HL-60 (cell line): ENCODE measurements around the gene ARL6IP5.

Experiments used
- DNase-seq, 2 experiments: peaks; one replicate each; pipeline ENCODE4 v3.0.0-alpha.2; 2010 to 2020; ENCODE audit warnings: low read depth in 1 of 2, low spot score in 1 of 2
- H3K27ac ChIP-seq: fragments of 250-450 bp; sonication (Bioruptor Pico); replicated peaks from 2 replicates; pipeline ENCODE4 v1.5.1; 2020; ENCODE audit warnings: mild to moderate bottlenecking, moderate library complexity
- H3K27me3 ChIP-seq: fragments of 250-450 bp; sonication (Bioruptor Pico); 2 replicates; pipeline ENCODE4 v1.5.1; 2021; ENCODE audit warnings: mild to moderate bottlenecking, moderate library complexity; ENCODE audit not compliant: insufficient read depth, poor library complexity, severe bottlenecking
- H3K4me3 ChIP-seq: replicated peaks from 2 replicates; pipeline ENCODE4 v1.5.1; 2011; ENCODE audit warnings: mild to moderate bottlenecking, control low read depth, low read length; ENCODE audit not compliant: insufficient read depth
- GABPA ChIP-seq: IDR thresholded peaks from 2 replicates; pipeline ENCODE4 v1.6.1; 2012; ENCODE audit warnings: low read depth
- POLR2AphosphoS5 ChIP-seq: IDR thresholded peaks from 2 replicates; pipeline ENCODE4 v1.6.1; 2012; ENCODE audit warnings: low read depth
- SPI1 ChIP-seq: IDR thresholded peaks from 2 replicates; pipeline ENCODE4 v1.6.1; 2012; ENCODE audit warnings: low read depth, mild to moderate bottlenecking, borderline replicate concordance
- TF ChIP-seq, protein P1 (sequence below): IDR thresholded peaks from 2 replicates; pipeline ENCODE4 v1.6.1; 2012; ENCODE audit warnings: low read depth; ENCODE audit not compliant: insufficient replicate concordance
- TF ChIP-seq, protein P2 (sequence below): IDR thresholded peaks from one replicate; pipeline ENCODE4 v1.5.1; 2011; ENCODE audit warnings: low read length, control low read depth, inconsistent platforms; ENCODE audit not compliant: insufficient read depth

ARL6IP5 gene

DNA sequence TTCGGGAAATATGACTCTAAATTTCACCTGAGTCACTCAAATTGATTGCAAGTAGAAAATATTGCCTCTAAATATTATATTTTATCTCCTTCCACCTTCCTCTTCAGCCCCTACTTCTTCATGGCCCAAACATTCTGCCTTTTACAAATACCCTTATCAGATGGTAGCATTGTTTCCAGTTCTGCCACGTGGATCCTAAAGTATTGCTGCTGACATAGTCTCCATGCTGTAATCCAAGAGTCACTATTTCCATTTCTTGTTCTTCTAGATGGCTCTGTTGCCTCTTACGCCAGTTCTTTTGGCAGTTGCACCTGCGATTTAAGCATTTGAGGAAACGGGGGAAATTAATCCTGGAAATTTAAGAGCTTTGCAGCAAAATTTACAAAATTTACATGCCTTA, 24.1 kb downstream of the ARL6IP5 start:
- no peak overlapping the region for H3K4me3 ChIP-seq
- TF ChIP-seq, protein P1, sequence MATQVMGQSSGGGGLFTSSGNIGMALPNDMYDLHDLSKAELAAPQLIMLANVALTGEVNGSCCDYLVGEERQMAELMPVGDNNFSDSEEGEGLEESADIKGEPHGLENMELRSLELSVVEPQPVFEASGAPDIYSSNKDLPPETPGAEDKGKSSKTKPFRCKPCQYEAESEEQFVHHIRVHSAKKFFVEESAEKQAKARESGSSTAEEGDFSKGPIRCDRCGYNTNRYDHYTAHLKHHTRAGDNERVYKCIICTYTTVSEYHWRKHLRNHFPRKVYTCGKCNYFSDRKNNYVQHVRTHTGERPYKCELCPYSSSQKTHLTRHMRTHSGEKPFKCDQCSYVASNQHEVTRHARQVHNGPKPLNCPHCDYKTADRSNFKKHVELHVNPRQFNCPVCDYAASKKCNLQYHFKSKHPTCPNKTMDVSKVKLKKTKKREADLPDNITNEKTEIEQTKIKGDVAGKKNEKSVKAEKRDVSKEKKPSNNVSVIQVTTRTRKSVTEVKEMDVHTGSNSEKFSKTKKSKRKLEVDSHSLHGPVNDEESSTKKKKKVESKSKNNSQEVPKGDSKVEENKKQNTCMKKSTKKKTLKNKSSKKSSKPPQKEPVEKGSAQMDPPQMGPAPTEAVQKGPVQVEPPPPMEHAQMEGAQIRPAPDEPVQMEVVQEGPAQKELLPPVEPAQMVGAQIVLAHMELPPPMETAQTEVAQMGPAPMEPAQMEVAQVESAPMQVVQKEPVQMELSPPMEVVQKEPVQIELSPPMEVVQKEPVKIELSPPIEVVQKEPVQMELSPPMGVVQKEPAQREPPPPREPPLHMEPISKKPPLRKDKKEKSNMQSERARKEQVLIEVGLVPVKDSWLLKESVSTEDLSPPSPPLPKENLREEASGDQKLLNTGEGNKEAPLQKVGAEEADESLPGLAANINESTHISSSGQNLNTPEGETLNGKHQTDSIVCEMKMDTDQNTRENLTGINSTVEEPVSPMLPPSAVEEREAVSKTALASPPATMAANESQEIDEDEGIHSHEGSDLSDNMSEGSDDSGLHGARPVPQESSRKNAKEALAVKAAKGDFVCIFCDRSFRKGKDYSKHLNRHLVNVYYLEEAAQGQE, result no peak
- TF ChIP-seq, protein P2, sequence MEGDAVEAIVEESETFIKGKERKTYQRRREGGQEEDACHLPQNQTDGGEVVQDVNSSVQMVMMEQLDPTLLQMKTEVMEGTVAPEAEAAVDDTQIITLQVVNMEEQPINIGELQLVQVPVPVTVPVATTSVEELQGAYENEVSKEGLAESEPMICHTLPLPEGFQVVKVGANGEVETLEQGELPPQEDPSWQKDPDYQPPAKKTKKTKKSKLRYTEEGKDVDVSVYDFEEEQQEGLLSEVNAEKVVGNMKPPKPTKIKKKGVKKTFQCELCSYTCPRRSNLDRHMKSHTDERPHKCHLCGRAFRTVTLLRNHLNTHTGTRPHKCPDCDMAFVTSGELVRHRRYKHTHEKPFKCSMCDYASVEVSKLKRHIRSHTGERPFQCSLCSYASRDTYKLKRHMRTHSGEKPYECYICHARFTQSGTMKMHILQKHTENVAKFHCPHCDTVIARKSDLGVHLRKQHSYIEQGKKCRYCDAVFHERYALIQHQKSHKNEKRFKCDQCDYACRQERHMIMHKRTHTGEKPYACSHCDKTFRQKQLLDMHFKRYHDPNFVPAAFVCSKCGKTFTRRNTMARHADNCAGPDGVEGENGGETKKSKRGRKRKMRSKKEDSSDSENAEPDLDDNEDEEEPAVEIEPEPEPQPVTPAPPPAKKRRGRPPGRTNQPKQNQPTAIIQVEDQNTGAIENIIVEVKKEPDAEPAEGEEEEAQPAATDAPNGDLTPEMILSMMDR, result no peak
- TF ChIP-seq SPI1, result no peak
- no peak for TF ChIP-seq GABPA
- TF ChIP-seq POLR2AphosphoS5, result no peak
- DNase-seq, result no peak
- no peak overlapping the region for H3K27ac ChIP-seq
- H3K27me3 ChIP-seq, result no peaks in the 10 kb centered on the region

DNA sequence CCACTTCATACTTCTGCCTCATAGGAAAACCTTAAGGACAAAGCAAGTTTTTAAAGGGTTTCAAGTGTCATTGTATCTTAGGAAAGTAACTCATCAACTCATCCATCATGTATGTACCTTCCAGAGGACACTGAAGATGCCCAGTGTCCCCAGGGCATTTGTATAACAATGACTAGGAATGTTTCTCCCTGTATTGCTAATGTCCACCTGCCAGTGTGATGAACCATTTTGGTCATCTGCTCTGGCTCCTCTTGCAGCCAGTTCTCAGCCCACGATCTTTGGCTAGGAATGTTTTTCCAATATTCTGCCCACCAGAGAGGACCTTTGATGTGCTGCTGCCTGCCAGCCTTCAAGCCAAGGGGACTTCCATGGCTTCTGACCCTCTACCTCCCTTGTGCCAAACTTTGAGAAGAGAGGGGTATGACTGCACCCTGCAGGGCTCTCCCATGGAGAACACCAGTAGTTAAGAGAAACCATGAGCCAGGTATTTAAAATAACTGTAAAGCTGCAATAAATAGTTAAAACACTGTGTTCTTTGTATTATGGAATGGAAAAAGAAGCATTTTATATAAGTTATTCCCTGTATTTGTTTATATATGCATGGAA, 26.3 kb downstream of the ARL6IP5 start:
- H3K27ac ChIP-seq, result no peak overlapping the region
- TF ChIP-seq, protein P1, result no peak
- TF ChIP-seq SPI1 (no peak), POLR2AphosphoS5 (no peak), GABPA (no peak)
- TF ChIP-seq, protein P2, result no peak
- no peak overlapping the region for H3K4me3 ChIP-seq
- DNase-seq, result no peak
- H3K27me3 ChIP-seq, result no peaks in the 10 kb centered on the region

DNA sequence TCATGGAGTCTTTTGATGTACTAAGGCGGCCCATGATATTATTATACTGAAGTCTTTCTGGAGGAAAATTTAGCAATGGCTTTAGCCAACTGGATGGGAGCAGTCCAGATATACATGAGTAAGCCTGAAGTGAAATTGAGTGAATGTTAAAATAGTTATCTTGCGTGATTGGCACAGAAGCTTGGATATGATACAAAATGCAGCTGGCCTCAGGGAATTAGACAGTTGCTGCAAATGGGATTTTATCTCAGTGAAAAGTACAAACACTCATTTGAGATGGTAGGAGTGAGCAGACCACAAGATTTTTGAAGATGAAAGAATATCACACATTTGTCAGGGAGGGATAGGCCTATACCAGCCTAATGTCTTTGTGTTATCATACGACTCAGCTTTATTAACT, 28.8 kb downstream of the ARL6IP5 start:
- TF ChIP-seq SPI1, result no peak
- TF ChIP-seq, protein P2, result no peak
- TF ChIP-seq GABPA, result no peak
- TF ChIP-seq POLR2AphosphoS5, result no peak
- Histone ChIP-seq H3K27ac (no peak overlapping the region), H3K27me3 (no peaks in the 10 kb centered on the region), H3K4me3 (no peak overlapping the region)
- no peak for DNase-seq

DNA sequence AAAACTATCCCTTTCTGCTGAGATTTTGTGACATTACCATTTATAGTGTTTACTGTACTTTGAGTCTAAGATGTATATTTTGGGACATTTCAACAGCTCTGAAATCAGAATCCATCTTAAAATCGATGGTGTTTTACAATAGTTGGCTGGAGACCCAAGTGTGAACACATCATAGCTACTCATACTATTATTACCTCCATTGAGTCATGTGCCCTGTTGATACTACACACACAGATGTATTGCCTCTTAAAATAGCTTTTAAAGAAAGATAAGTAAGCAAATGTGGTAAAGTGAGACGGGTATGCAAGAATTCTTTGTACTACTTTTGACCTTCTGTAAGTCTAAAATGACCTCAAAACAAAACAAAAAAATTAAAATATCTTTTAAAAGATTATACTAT, 31.0 kb downstream of the ARL6IP5 start:
- no peak overlapping the region for H3K27ac ChIP-seq
- no peak overlapping the region for H3K4me3 ChIP-seq
- DNase-seq, result no peak
- H3K27me3 ChIP-seq, result no peaks in the 10 kb centered on the region
- TF ChIP-seq GABPA (no peak), POLR2AphosphoS5 (no peak), SPI1 (no peak)
- TF ChIP-seq, protein P2, result no peak
- TF ChIP-seq, protein P1, result no peak
